NCI-H1105 (cell line): ENCODE data around the gene CACTIN.

ENCODE experiments used
- DNase-seq: peaks from one replicate; lab custom pipeline; 2025; lab: John Stamatoyannopoulos, UW

The CACTIN gene

DNA sequence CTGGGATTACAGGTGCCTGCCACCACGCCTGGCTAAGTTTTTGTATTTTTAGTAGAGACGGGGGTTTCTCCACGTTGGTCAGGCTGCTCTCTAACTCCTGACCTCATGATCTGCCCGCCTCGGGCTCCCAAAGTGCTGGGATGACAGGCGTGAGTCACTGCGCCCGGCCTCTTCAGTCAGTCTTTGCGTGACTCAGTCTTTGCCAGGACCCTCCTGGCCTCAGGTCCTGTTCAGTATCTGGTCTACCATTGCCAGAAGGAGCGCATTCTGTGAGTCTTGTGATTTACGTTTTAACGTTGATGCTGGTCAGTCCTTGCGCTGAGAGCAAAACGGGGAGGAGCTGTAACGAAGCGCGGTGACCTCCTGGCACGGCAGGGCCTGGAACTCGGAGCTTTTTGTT, 61.5 kb downstream of the CACTIN start:
- DNase-seq: no peak

DNA sequence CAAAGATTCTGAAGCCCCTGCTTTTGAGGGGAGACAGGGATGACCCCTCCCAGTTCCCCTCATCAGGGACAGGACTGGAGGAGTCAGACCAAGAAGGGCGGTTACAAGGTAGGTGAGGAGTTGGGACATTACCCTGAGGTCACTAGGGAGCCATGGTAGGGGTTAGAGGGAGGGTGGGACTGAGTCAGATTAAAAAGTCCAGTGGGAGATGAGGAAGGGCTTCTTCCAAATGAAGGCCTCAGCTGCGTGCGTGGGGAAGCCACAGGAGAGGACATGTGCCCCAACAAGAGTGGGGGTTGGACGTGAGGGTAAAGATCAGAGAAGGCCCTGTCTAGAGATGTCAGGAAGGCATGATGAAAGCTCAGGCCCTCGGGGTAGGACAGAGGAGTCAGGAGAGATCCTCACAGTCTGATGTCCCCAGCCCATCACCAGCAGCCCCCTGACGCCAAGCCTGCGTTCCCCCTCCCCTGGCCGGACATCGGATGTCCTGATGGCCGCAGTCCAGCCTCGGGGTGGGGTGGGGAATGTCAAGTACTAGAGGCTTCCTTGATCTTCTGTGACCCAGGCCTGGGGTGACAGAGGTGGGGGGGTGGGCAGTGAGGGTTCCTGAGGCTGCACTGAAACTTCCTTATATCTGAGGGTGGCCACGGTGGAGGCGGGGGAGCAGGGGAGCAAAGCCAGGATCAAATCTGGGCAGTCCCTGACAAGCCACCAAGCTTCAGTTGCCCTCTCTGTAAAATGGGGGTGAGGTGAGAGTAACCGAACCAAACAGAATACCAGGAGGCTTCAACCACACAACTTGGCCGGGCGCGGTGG, 62.7 kb downstream of the CACTIN start:
- DNase-seq: no peak
